Measurements from ENCODE around the gene OPA1. TPM values are rescaled to one million over a fixed set of nuclear protein-coding genes. Genes with fewer than 3 reads are reported as not detected.

The OPA1 gene
- total RNA-seq, 1 donor from 2014 or later: 54.6 TPM

GRCh38 chr3:193719735-193720134, 126.7 kb downstream of the OPA1 start:
- Mint-ChIP-seq H3K4me1 (ENCODE audit: low read depth) (no peaks in the 10 kb centered on the region), H3K27ac (ENCODE audit: unreplicated experiment) (no peak overlapping the region), H3K36me3 (ENCODE audit: low read depth) (peaks cover 6% of the 10 kb centered on the region), H3K9me3 (ENCODE audit: low read depth) (peaks cover 14% of the 10 kb centered on the region), H3K27me3 (ENCODE audit: low read depth) (peaks cover 14% of the 10 kb centered on the region), H3K4me3 (ENCODE audit: unreplicated experiment) (no peak overlapping the region)
- no peak for DNase-seq (ENCODE audit: low spot score)
- TF ChIP-seq CTCF (IDR thresholded peaks at IDR 0.05): no peak

GRCh38 chr3:193720169-193720568, 127.2 kb downstream of the OPA1 start:
- peaks cover 6% of the 10 kb centered on the region for H3K36me3 Mint-ChIP-seq (ENCODE audit: low read depth)
- no peak for DNase-seq (ENCODE audit: low spot score)
- H3K27me3 Mint-ChIP-seq (ENCODE audit: low read depth): peaks cover 14% of the 10 kb centered on the region
- no peak for TF ChIP-seq CTCF (IDR thresholded peaks at IDR 0.05)
- no peak overlapping the region for H3K4me3 Mint-ChIP-seq (ENCODE audit: unreplicated experiment)
- H3K4me1 Mint-ChIP-seq (ENCODE audit: low read depth): no peaks in the 10 kb centered on the region
- peaks cover 14% of the 10 kb centered on the region for H3K9me3 Mint-ChIP-seq (ENCODE audit: low read depth)
- no peak overlapping the region for H3K27ac Mint-ChIP-seq (ENCODE audit: unreplicated experiment)

- no peaks in the 10 kb centered on the region for H3K4me1 Mint-ChIP-seq (ENCODE audit: low read depth)
- H3K4me3 Mint-ChIP-seq (ENCODE audit: unreplicated experiment): no peak overlapping the region
- H3K36me3 Mint-ChIP-seq (ENCODE audit: low read depth): peaks cover 3% of the 10 kb centered on the region
- no peak for TF ChIP-seq CTCF (IDR thresholded peaks at IDR 0.05)
- H3K27me3 Mint-ChIP-seq (ENCODE audit: low read depth): peaks cover 15% of the 10 kb centered on the region
- H3K27ac Mint-ChIP-seq (ENCODE audit: unreplicated experiment): no peak overlapping the region
- DNase-seq (ENCODE audit: low spot score): no peak
- peaks cover 8% of the 10 kb centered on the region for H3K9me3 Mint-ChIP-seq (ENCODE audit: low read depth)
Observed at GRCh38 chr3:193722566-193722965, 129.6 kb downstream of the OPA1 start.

GRCh38 chr3:193727089-193727488, 134.1 kb downstream of the OPA1 start:
- no peak overlapping the region for H3K4me3 Mint-ChIP-seq (ENCODE audit: unreplicated experiment)
- no peaks in the 10 kb centered on the region for H3K9me3 Mint-ChIP-seq (ENCODE audit: low read depth)
- H3K27me3 Mint-ChIP-seq (ENCODE audit: low read depth): peaks cover 32% of the 10 kb centered on the region
- H3K36me3 Mint-ChIP-seq (ENCODE audit: low read depth): peaks cover 2% of the 10 kb centered on the region
- DNase-seq (ENCODE audit: low spot score): no peak
- H3K27ac Mint-ChIP-seq (ENCODE audit: unreplicated experiment): no peak overlapping the region
- TF ChIP-seq CTCF (IDR thresholded peaks at IDR 0.05): no peak
- no peaks in the 10 kb centered on the region for H3K4me1 Mint-ChIP-seq (ENCODE audit: low read depth)

- peaks cover 23% of the 10 kb centered on the region for H3K27me3 Mint-ChIP-seq (ENCODE audit: low read depth)
- no peaks in the 10 kb centered on the region for H3K9me3 Mint-ChIP-seq (ENCODE audit: low read depth)
- no peak overlapping the region for H3K27ac Mint-ChIP-seq (ENCODE audit: unreplicated experiment)
- TF ChIP-seq CTCF (IDR thresholded peaks at IDR 0.05): no peak
- peaks cover 5% of the 10 kb centered on the region for H3K4me1 Mint-ChIP-seq (ENCODE audit: low read depth)
- no peak for DNase-seq (ENCODE audit: low spot score)
- no peak overlapping the region for H3K4me3 Mint-ChIP-seq (ENCODE audit: unreplicated experiment)
- H3K36me3 Mint-ChIP-seq (ENCODE audit: low read depth): peaks cover 2% of the 10 kb centered on the region
Observed at GRCh38 chr3:193728429-193729087, 135.6 kb downstream of the OPA1 start.
